GM12878 (cell line): Measurements from ENCODE around the gene ICAM2. TPM values are rescaled to one million over a fixed set of nuclear protein-coding genes. Genes with fewer than 3 reads are reported as not detected.

ENCODE experiments used
- ATAC-seq: fragments of 200-7000 bp; cut with Tn5 transposase; 3 replicates; pipeline ENCODE4 v1.9.1; 2020; ENCODE audit warnings: mild to moderate bottlenecking, moderate library complexity
- BruUV-seq: library from RNA; stranded (reverse); fragments of 400-500 nt; replicated peaks from 2 replicates; lab custom pipeline; 2021; lab: Mats Ljungman, UMichigan
- CTCF ChIA-PET: fragments of 300-600 bp; sonication (Branson Sonifier 250); formaldehyde crosslinking; extraction: SDS; loops from one replicate; lab custom pipeline; 2021; ENCODE audit warnings: inconsistent platforms; lab: Yijun Ruan, JAX
- POLR2A ChIA-PET: fragments of 350-600 bp; formaldehyde crosslinking; extraction: SDS; loops from one replicate; lab custom pipeline; 2021; ENCODE audit warnings: inconsistent platforms; lab: Charles Lee
- RAD21 ChIA-PET: fragments of 300-600 bp; sonication (Branson Sonifier 250); formaldehyde crosslinking; loops from one replicate; lab custom pipeline; 2023; ENCODE audit warnings: antibody characterized with exemption; ENCODE audit not compliant: unreplicated experiment; lab: Charles Lee
- SMC1A ChIA-PET: fragments of 300-600 bp; sonication (Branson Sonifier 250); formaldehyde crosslinking; loops from one replicate; lab custom pipeline; 2023; ENCODE audit not compliant: unreplicated experiment, uncharacterized antibody; lab: Charles Lee
- DNase-seq: peaks from one replicate; pipeline ENCODE4 v3.0.0-alpha.2; 2011; ENCODE audit warnings: low read depth, low spot score
- FAIRE-seq: peaks from 3 replicates; lab custom pipeline; 2011; peaks lifted over from hg19 to GRCh38; lab: Jason Lieb, UNC
- H2AFZ ChIP-seq: 2 replicates; pipeline ENCODE4 v1.6.0; 2011; ENCODE audit warnings: low read depth, low read length, control low read depth; ENCODE audit not compliant: control insufficient read depth
- H3K27ac ChIP-seq: 2 replicates; pipeline ENCODE4 v1.5.1; 2011; ENCODE audit warnings: control low read depth; ENCODE audit not compliant: control insufficient read depth, insufficient read depth
- H3K27me3 ChIP-seq, 2 experiments: replicated peaks in 1 of 2; 2 replicates each; pipeline versions ENCODE4 v1.6.0 to v1.6.1; 2011; ENCODE audit warnings: low read length in 1 of 2; ENCODE audit not compliant: control insufficient read depth in 2 of 2, insufficient read depth in 2 of 2
- H3K36me3 ChIP-seq, 2 experiments: 2 replicates each; pipeline ENCODE4 v1.5.1; 2011; ENCODE audit warnings: low read length in 1 of 2; ENCODE audit not compliant: control insufficient read depth in 2 of 2, insufficient read depth in 2 of 2
- H3K4me1 ChIP-seq: 2 replicates; pipeline ENCODE4 v1.6.1; 2011; ENCODE audit warnings: mild to moderate bottlenecking, low read length, moderate library complexity, mixed read lengths; ENCODE audit not compliant: control insufficient read depth, insufficient read depth
- H3K4me2 ChIP-seq: 2 replicates; pipeline ENCODE4 v1.6.0; 2011; ENCODE audit warnings: control low read depth; ENCODE audit not compliant: control insufficient read depth, insufficient read depth
- H3K4me3 ChIP-seq: fragments of 200-600 bp; sonication (generic); 2 replicates; pipeline ENCODE4 v1.5.1; 2016
- H3K79me2 ChIP-seq: 2 replicates; pipeline ENCODE4 v1.6.0; 2011; ENCODE audit warnings: low read length; ENCODE audit not compliant: control insufficient read depth, insufficient read depth
- H3K9ac ChIP-seq: 2 replicates; pipeline ENCODE4 v1.8.0; 2011; ENCODE audit warnings: low read length, control low read depth, mixed read lengths; ENCODE audit not compliant: control insufficient read depth, insufficient read depth
- H3K9me3 ChIP-seq: replicated peaks from 3 replicates; pipeline ENCODE4 v1.5.1; 2011; ENCODE audit warnings: mild to moderate bottlenecking, low read length; ENCODE audit not compliant: control insufficient read depth, insufficient read depth
- H4K20me1 ChIP-seq: 2 replicates; pipeline ENCODE4 v1.6.0; 2011; ENCODE audit not compliant: control insufficient read depth, insufficient read depth
- CHD4 ChIP-seq: fragments of 200-600 bp; sonication (generic); IDR thresholded peaks from 2 replicates; pipeline ENCODE4 v1.6.1; 2016; ENCODE audit warnings: mild to moderate bottlenecking
- E4F1 ChIP-seq: fragments of 450-650 bp; IDR thresholded peaks from 2 replicates; pipeline ENCODE4 v1.6.1; 2018; ENCODE audit warnings: borderline replicate concordance, mild to moderate bottlenecking; ENCODE audit not compliant: partially characterized antibody
- EED ChIP-seq: sonication (generic); IDR thresholded peaks from 2 replicates; pipeline ENCODE4 v1.6.1; 2016; ENCODE audit warnings: antibody characterized with exemption, low read depth
- IKZF1 ChIP-seq: fragments of 450-650 bp; conservative IDR thresholded peaks from 2 replicates; pipeline ENCODE4 v1.6.1; 2017; ENCODE audit warnings: antibody characterized with exemption, mild to moderate bottlenecking
- IRF5 ChIP-seq: fragments of 450-650 bp; IDR thresholded peaks from 2 replicates; pipeline ENCODE4 v1.6.1; 2017; ENCODE audit warnings: borderline replicate concordance
- KLF5 ChIP-seq: fragments of 450-650 bp; IDR thresholded peaks from 2 replicates; pipeline ENCODE4 v1.6.1; 2014; ENCODE audit warnings: mild to moderate bottlenecking; ENCODE audit not compliant: partially characterized antibody
- MAX ChIP-seq: IDR thresholded peaks from 2 replicates; pipeline ENCODE4 v1.6.1; 2012; ENCODE audit warnings: low read depth, low read length, improper control_type of control experiment
- MEF2A ChIP-seq: IDR thresholded peaks from 2 replicates; pipeline ENCODE4 v1.6.1; 2011; ENCODE audit warnings: low read depth, mild to moderate bottlenecking, low read length, moderate library complexity; ENCODE audit not compliant: insufficient read depth
- POU2F2 ChIP-seq: IDR thresholded peaks from 3 replicates; pipeline ENCODE4 v1.6.1; 2011; ENCODE audit warnings: low read depth, mild to moderate bottlenecking, low read length, borderline replicate concordance
- SKIL ChIP-seq: fragments of 450-650 bp; IDR thresholded peaks from 2 replicates; pipeline ENCODE4 v1.6.1; 2017; ENCODE audit warnings: mild to moderate bottlenecking, low read depth, inconsistent platforms; ENCODE audit not compliant: poor library complexity, severe bottlenecking
- ZBTB11 ChIP-seq: fragments of 450-650 bp; formaldehyde crosslinking; IDR thresholded peaks from 2 replicates; pipeline ENCODE4 v1.5.0; 2022; ENCODE audit warnings: mild to moderate bottlenecking, missing genetic modification characterization
- WGBS: methylation state at CpG from one replicate; pipeline ENCODE4 v1.1.6; 2016; ENCODE audit warnings: low lambda C conversion rate; ENCODE audit not compliant: insufficient replicate concordance, insufficient coverage; ENCODE audit errors: missing lambda C conversion rate; 5-methylcytosine and 5-hydroxymethylcytosine counted together
- in situ Hi-C: fragments of 300-500 bp; cut with MboI; formaldehyde crosslinking; loops from 9 replicates; pipeline ENCODE4 v1.14.3; 2018; ENCODE audit warnings: mixed read lengths
- intact Hi-C: fragments of 100-400 bp; cut with micrococcal nuclease; formaldehyde crosslinking; loops from one replicate; pipeline ENCODE4 v1.14.2; 2022; ENCODE audit not compliant: unreplicated experiment
- polyA plus RNA-seq, 11 experiments: library from polyadenylated mRNA; depleted of rRNA in 4 of 11; unstranded in 6 of 11; stranded (reverse) in 5 of 11; fragments of >200 nt; fragmentation: Nextera tagmentation in 4 of 11; fragmentation: Illumina TruSeq in 1 of 11; extraction: Ambion mirVana in 4 of 11; extraction: Trizol in 1 of 11; gene quantifications; 1 replicate in 1 of 11; 2 replicates in 10 of 11; pipeline versions ENCODE4 v1.2.1 to v1.2.3, GENCODE V29; 2011 to 2016; ENCODE audit warnings: inconsistent platforms in 2 of 11, missing spikeins in 2 of 11, low read depth in 1 of 11
- total RNA-seq, 4 experiments: library from RNA; depleted of rRNA in 3 of 4; stranded (reverse); fragments of >200 nt in 3 of 4; fragmentation: Illumina TruSeq in 1 of 4; extraction: Trizol in 1 of 4; gene quantifications; 2 replicates each; pipeline versions ENCODE4 v1.2.1 to v1.2.3, GENCODE V29; 2013 to 2021

The ICAM2 gene
- total and polyA plus RNA-seq, 10 of the 15 experiments (the other 5 are each of a cell fraction or from before 2014, with no cell fraction given), result 23.6 to 108 (median 58.1) TPM

- TF ChIP-seq SKIL (no peak), MAX (no peak), E4F1 (no peak), MEF2A (no peak), IKZF1 (no peak), KLF5 (no peak), POU2F2 (no peak), CHD4 (no peak), ZBTB11 (CRISPR knock-in tag) (no peak), IRF5 (no peak), EED (no peak)
- RAD21 ChIA-PET, result interaction anchor here (0.6 to 1.4 kb wide), 2 partner anchors 39 to 77 kb away, joined by 3 to 4 read pairs; partner anchors contain the start of gene CSHL1
- Histone ChIP-seq H3K4me1 (no peaks in the 10 kb centered on the region), H4K20me1 (no peaks in the 10 kb centered on the region), H3K27me3 (no peaks in the 10 kb centered on the region; a peak in 3 of 4 replicates), H3K27ac (no peak overlapping the region), H3K36me3 (no peaks in the 10 kb centered on the region), H3K9ac (no peak overlapping the region), H3K4me2 (no peak overlapping the region), H3K79me2 (no peaks in the 10 kb centered on the region), H3K9me3 (no peaks in the 10 kb centered on the region), H2AFZ (no peak overlapping the region), H3K4me3 (no peak overlapping the region)
- no peak for ATAC-seq
- in situ Hi-C loops (no loop called here), intact Hi-C loops (no loop called here)
- WGBS, result 36% methylated on average over 31 of the region's 35 CpGs
- no TSS peak for BruUV-seq
- SMC1A ChIA-PET, result interaction anchor here (1.1 to 2.5 kb wide), 2 partner anchors 40 to 69 kb away, joined by 3 to 22 read pairs; partner anchors contain the start of gene GH1
- no peak for DNase-seq
- FAIRE-seq, result no peak
- CTCF ChIA-PET, result interaction anchor here (0.6 to 3.6 kb wide), 6 partner anchors 19 to 144 kb away, joined by 3 to 46 read pairs (median 8); partner anchors contain the start of gene GH1
- POLR2A ChIA-PET, result no interaction called here
Measured at GRCh38 chr17:63988741-63989621, 31.5 kb downstream of the ICAM2 start.
